ENCODE measurements around the gene TMEM190. TPM values are rescaled to one million over a fixed set of nuclear protein-coding genes. Genes with fewer than 3 reads are reported as not detected.

The TMEM190 gene
- total and polyA plus RNA-seq, 2 of the 8 experiments (the other 6 are each of a cell fraction or from before 2014, with no cell fraction given): 1.6 TPM; not detected in 1

GRCh38 chr19:55362990-55363716 lies 13.5 kb upstream of the TMEM190 start, which contains the start of gene GARIN5B (continued):
- TF ChIP-seq CHD7 (IDR thresholded peaks at IDR 0.05; ENCODE audit: insufficient replicate concordance, low read length) (no peak), ASH2L (IDR thresholded peaks at IDR 0.05; ENCODE audit: low read length) (no peak), CTBP2 (IDR thresholded peaks at IDR 0.05; ENCODE audit: borderline replicate concordance, insufficient read depth, insufficient read length, low read length) (no peak), SP4 (IDR thresholded peaks at IDR 0.05; ENCODE audit: low read length) (no peak), TBP (IDR thresholded peaks at IDR 0.05; ENCODE audit: low read depth, low read length) (no peak), ATF2 (IDR thresholded peaks at IDR 0.05; ENCODE audit: low read length) (no peak), PHF8 (conservative IDR thresholded peaks at IDR 0.05; ENCODE audit: low read depth, low read length) (no peak), MAFK (IDR thresholded peaks at IDR 0.05; ENCODE audit: low read depth, low read length) (no peak), TAF1 (IDR thresholded peaks at IDR 0.05; ENCODE audit: low read depth, low read length) (no peak)
